CD4-positive, CD25-positive, alpha-beta regulatory T cell (primary cell): ENCODE measurements around the gene GFRA1. TPM values are rescaled to one million over a fixed set of nuclear protein-coding genes. Genes with fewer than 3 reads are reported as not detected.

Experiments
- polyA plus RNA-seq, 4 donors: library from polyadenylated mRNA; unstranded; fragments of 300-500 nt; fragmentation: Illumina TruSeq; gene quantifications; one replicate each; pipeline ENCODE4 v1.2.3, GENCODE V29; 2021
- total RNA-seq: library from RNA; stranded (reverse); gene quantifications from one replicate; pipeline ENCODE4 v1.2.3, GENCODE V29; 2022

GFRA1 gene
- total and polyA plus RNA-seq, 5 donors from 2014 or later = not detected

Other genes starting within 250 kb of the GFRA1 start
- gene CCDC172, start 51.2 kb upstream of the GFRA1 start, total RNA-seq = not detected
- not detected for gene CCDC172, start 51.2 kb upstream of the GFRA1 start, polyA plus RNA-seq
- not detected for gene PNLIPRP3, start 154.6 kb upstream of the GFRA1 start, total RNA-seq
- gene PNLIPRP3, start 154.6 kb upstream of the GFRA1 start, polyA plus RNA-seq = not detected